ENCODE data around the gene HHIPL1.
"Not testable (repeated sequence)": the region's sequence is repeated elsewhere in the genome, so short reads cannot be mapped to it uniquely, and the experiment has no call there.

Gene HHIPL1

GRCh38 chr14:99660006-99660566 is 15.2 kb downstream of the HHIPL1 start:
- no peak for DNase-seq (ENCODE audit: low spot score)

GRCh38 chr14:99660794-99661193 is 15.9 kb downstream of the HHIPL1 start:
- DNase-seq (ENCODE audit: low spot score) = no peak

GRCh38 chr14:99661206-99661605 is 16.3 kb downstream of the HHIPL1 start:
- DNase-seq (ENCODE audit: low spot score) = not testable (repeated sequence)

GRCh38 chr14:99662846-99663245 is 17.9 kb downstream of the HHIPL1 start:
- no peak for DNase-seq (ENCODE audit: low spot score)

GRCh38 chr14:99663386-99664057 is 18.6 kb downstream of the HHIPL1 start:
- no peak for DNase-seq (ENCODE audit: low spot score)

- no peak for DNase-seq (ENCODE audit: low spot score)
Observed at GRCh38 chr14:99664058-99664936, 19.4 kb downstream of the HHIPL1 start.

GRCh38 chr14:99664937-99665273 is 20.0 kb downstream of the HHIPL1 start:
- no peak for DNase-seq (ENCODE audit: low spot score)

GRCh38 chr14:99666533-99666932 is 21.6 kb downstream of the HHIPL1 start:
- DNase-seq (ENCODE audit: low spot score) = no peak

GRCh38 chr14:99667045-99667444 is 22.1 kb downstream of the HHIPL1 start:
- no peak for DNase-seq (ENCODE audit: low spot score)

- DNase-seq (ENCODE audit: low spot score) = no peak
Observed at GRCh38 chr14:99667821-99668220, 22.9 kb downstream of the HHIPL1 start.

- no peak for DNase-seq (ENCODE audit: low spot score)
Observed at GRCh38 chr14:99668307-99669295, 23.7 kb downstream of the HHIPL1 start.

- DNase-seq (ENCODE audit: low spot score) = no peak
Observed at GRCh38 chr14:99670361-99671234, 25.7 kb downstream of the HHIPL1 start.

- no peak for DNase-seq (ENCODE audit: low spot score)
Observed at GRCh38 chr14:99671235-99672224, 26.6 kb downstream of the HHIPL1 start.

GRCh38 chr14:99672506-99673304 is 27.8 kb downstream of the HHIPL1 start:
- no peak for DNase-seq (ENCODE audit: low spot score)

GRCh38 chr14:99673305-99674063 is 28.6 kb downstream of the HHIPL1 start:
- DNase-seq (ENCODE audit: low spot score) = no peak

- DNase-seq (ENCODE audit: low spot score) = no peak
Observed at GRCh38 chr14:99674064-99674650, 29.2 kb downstream of the HHIPL1 start.

GRCh38 chr14:99674776-99675381 is 29.9 kb downstream of the HHIPL1 start:
- DNase-seq (ENCODE audit: low spot score) = no peak
